Heart right ventricle (tissue), 16 donors: ENCODE results near the gene FAM13B. TPM values are rescaled to one million over a fixed set of nuclear protein-coding genes. Genes with fewer than 3 reads are reported as not detected.
"Not testable (repeated sequence)": the region's sequence is repeated elsewhere in the genome, so short reads cannot be mapped to it uniquely, and the experiment has no call there.

Source experiments
- ATAC-seq, 8 donors: fragments of 200-7000 bp; cut with Tn5 transposase; one replicate each; pipeline ENCODE4 v1.9.1; 2020; ENCODE audit warnings: mild to moderate bottlenecking in 8 of 8, moderate library complexity in 8 of 8, moderate number of reproducible peaks in 1 of 8
- DNase-seq, 2 donors: peaks; one replicate each; pipeline ENCODE4 v3.0.0-alpha.2; 2020
- H3K27ac ChIP-seq, 10 donors: fragments of 200-600 bp; sonication (generic) in 2 of 10; one replicate each; pipeline versions ENCODE4 v1.5.0 to v1.8.0; 2020 to 2022; ENCODE audit warnings: mild to moderate bottlenecking in 3 of 10
- H3K27me3 ChIP-seq, 7 donors: fragments of 200-600 bp; one replicate each; pipeline ENCODE4 v1.8.0; 2021 to 2022; ENCODE audit warnings: mild to moderate bottlenecking in 2 of 7
- H3K36me3 ChIP-seq, 9 donors: fragments of 200-600 bp; sonication (generic) in 1 of 9; one replicate each; pipeline versions ENCODE4 v1.5.0 to v1.8.0; 2020 to 2022; ENCODE audit warnings: mild to moderate bottlenecking in 2 of 9
- H3K4me1 ChIP-seq, 9 donors: fragments of 200-600 bp; sonication (generic) in 1 of 9; one replicate each; pipeline versions ENCODE4 v1.5.0 to v1.8.0; 2020 to 2022; ENCODE audit warnings: mild to moderate bottlenecking in 4 of 9
- H3K4me3 ChIP-seq, 10 donors: fragments of 200-600 bp; sonication (generic) in 2 of 10; one replicate each; pipeline versions ENCODE4 v1.5.0 to v1.8.0; 2020 to 2022; ENCODE audit warnings: mild to moderate bottlenecking in 7 of 10, moderate library complexity in 2 of 10
- H3K9me3 ChIP-seq, 11 donors: fragments of 200-600 bp in 10 of 11; sonication (generic) in 2 of 11; one replicate each; pipeline versions ENCODE4 v1.5.0 to v1.8.0; 2013 to 2022; ENCODE audit warnings: mild to moderate bottlenecking in 2 of 11, control low read depth in 1 of 11, moderate library complexity in 1 of 11
- WGBS, 2 donors: extraction: QIAGEN DNeasy Blood & Tissue Kit; methylation state at CpG; one replicate each; pipeline ENCODE4 v1.1.7; 2013; ENCODE audit warnings: inconsistent platforms in 1 of 2; 5-methylcytosine and 5-hydroxymethylcytosine counted together
- intact Hi-C, 10 donors: fragments of 100-400 bp; cut with DNase I; formaldehyde crosslinking; loops; one replicate each; pipeline versions ENCODE4 v1.11.1 to v1.14.2; 2022
- polyA plus RNA-seq, 2 donors: library from polyadenylated mRNA; stranded (reverse); fragments of 200-250 nt; gene quantifications; one replicate each; pipeline ENCODE4 v1.2.3, GENCODE V29; 2013
- total RNA-seq, 10 donors: library from RNA; stranded (reverse); fragmentation: NEBNext Ultra II Directional in 3 of 10; extraction: Animal tissue kit (Norgen Biotek cat#: 25700) in 3 of 10; gene quantifications; one replicate each; pipeline versions ENCODE4 v1.2.1 to v1.2.4, GENCODE V29; 2021 to 2023
- TF ChIP-seq, protein P1 (sequence below), 9 donors: fragments of 200-600 bp; sonication (generic) in 2 of 9; IDR thresholded peaks; one replicate each; pipeline versions ENCODE4 v1.5.0 to v1.8.0; 2021 to 2022; ENCODE audit warnings: antibody characterized with exemption in 9 of 9, mild to moderate bottlenecking in 5 of 9, moderate library complexity in 1 of 9
- donor health status: Arrhythmogenic right ventricular cardiomyopathy.
- donor health status: ischemic (EF 13 %, LVEDD 7.1; RV severe dilation, severe dysfunction).
- donor health status: healthy with polysubstance abuse.
- donor health status: DM: no; HTN: yes; CAD: no.
- donor health status: DM: no; HTN: no; CAD: no.
- donor health status: ischemic (EF 25% LVEDD 6.9; RV normal size, moderate dysfunction).
- donor health status: ischemic (EF 25% LVEDD 5.7; RV mildly dilated, moderate dysfunction).
- donor health status: healthy.
- donor health status: DM: yes; HTN: yes; CAD: no.
- donor health status: Ischemic cardiomyopathy.
- donor health status: ischemic (EF 35%, LVEDD 5.7; RV mildly dilated, moderate dysfunction).
- donor health status: nonischemic (EF 11% LVEDD 7.7; RV severe dilation, severe dysfunction).
- donor health status: DM: yes; HTN: yes; CAD: no.
- donor health status: PGD.
- donor health status: ischemic (EF 29% LVEDD 5.4; RV normal size, mild dysfunction).
- donor health status: nonischemic (EF 23%, LVEDD 6.1; RV moderate dilation, normal function).

FAM13B gene
- total and polyA plus RNA-seq, 12 donors = 8.8 to 47.4 (median 31.6) TPM

DNA sequence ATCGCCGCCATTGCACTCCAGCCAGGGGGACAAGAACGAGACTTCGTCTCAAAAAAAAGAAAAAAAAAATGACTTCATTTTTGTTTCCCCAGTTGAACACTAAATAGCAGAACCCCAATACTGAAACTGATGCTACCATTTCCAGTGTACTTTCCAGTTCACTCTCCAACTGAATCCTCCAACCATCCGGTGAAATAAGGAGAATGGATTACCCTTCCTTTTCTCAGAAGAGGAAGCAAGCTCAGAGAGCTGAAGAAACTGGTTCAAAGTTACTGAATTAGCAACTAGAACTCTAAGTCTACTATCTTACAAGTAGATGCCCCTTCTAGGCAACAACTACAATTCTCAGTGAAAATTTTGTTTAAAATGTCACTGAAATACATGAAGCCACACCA is 3.9 kb downstream of the FAM13B start:
- DNase-seq = no peak
- intact Hi-C loops = no loop called here
- no peak overlapping the region for H3K4me3 ChIP-seq
- peaks cover 0 to 4% (median 0%) of the 10 kb centered on the region in 9 donors for H3K36me3 ChIP-seq
- WGBS, 2 donors = 90 to 92% methylated on average over 5 of the region's 5 CpGs
- TF ChIP-seq, protein P1, sequence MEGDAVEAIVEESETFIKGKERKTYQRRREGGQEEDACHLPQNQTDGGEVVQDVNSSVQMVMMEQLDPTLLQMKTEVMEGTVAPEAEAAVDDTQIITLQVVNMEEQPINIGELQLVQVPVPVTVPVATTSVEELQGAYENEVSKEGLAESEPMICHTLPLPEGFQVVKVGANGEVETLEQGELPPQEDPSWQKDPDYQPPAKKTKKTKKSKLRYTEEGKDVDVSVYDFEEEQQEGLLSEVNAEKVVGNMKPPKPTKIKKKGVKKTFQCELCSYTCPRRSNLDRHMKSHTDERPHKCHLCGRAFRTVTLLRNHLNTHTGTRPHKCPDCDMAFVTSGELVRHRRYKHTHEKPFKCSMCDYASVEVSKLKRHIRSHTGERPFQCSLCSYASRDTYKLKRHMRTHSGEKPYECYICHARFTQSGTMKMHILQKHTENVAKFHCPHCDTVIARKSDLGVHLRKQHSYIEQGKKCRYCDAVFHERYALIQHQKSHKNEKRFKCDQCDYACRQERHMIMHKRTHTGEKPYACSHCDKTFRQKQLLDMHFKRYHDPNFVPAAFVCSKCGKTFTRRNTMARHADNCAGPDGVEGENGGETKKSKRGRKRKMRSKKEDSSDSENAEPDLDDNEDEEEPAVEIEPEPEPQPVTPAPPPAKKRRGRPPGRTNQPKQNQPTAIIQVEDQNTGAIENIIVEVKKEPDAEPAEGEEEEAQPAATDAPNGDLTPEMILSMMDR (IDR thresholded peaks at IDR 0.05) = no peak
- ATAC-seq = no peak
- H3K9me3 ChIP-seq = no peaks in the 10 kb centered on the region
- H3K4me1 ChIP-seq = peaks cover 0 to 71% (median 60%) of the 10 kb centered on the region in 9 donors
- peak overlapping the region in 1 of 10 donors; percentile 7 for H3K27ac ChIP-seq
- no peaks in the 10 kb centered on the region for H3K27me3 ChIP-seq

DNA sequence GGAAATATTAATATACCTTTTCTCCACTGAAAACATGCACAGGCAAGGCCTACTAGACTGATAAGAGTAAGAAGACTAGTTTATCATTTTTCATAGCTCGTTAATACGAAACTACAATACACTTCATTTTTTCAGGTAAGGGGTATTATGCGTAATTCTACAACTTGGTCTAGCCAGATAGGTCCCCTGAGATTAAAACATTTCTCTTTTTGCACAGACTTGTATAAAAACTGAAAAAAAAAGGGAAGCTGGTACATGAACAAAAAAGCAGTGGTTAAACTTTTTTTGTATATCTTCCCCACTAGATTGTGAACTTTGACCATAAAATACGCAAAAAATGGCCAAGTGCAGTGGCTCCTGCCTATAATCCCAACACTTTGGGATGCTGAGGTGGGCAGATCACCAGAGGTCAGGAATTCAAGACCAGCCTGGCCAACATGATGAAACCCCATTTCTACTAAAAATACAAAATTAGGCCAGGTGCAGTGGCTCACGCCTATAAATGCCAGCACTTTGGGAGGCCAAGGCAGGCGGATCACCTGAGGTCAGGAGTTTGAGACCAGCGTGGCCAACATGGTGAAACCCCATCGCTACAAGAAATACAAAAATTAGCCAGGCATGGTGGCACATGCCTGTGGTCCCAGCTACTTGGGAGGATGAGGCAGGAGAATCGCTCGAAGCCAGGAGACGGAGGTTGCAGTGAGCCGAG is 4.5 kb downstream of the FAM13B start:
- H3K4me1 ChIP-seq = peaks cover 0 to 71% (median 57%) of the 10 kb centered on the region in 9 donors
- H3K9me3 ChIP-seq, H3K27me3 ChIP-seq, H3K36me3 ChIP-seq, ATAC-seq, DNase-seq, intact Hi-C loops, H3K4me3 ChIP-seq, H3K27ac ChIP-seq: not testable (repeated sequence)
- WGBS, 2 donors = 94 to 96% methylated on average over 12 of the region's 12 CpGs

DNA sequence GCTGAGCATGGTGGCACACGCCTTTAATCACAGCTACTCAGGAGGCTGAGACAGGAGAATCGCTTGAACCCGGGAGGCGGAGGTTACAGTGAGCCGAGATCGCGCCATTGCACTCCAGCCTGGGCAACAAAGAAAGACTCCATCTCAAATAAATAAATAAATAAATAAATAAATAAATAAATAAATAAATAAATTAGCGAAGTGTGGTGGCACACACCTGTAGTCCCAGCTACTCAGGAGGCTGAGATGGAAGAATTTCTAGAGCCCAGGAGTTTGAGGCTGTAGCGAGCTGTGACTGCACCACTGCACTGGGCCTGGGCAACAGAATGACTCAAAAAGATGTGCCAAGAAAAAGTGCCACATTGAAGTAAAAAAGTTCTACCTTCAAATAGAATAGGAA is 6.1 kb downstream of the FAM13B start:
- H3K36me3 ChIP-seq, H3K4me3 ChIP-seq, H3K9me3 ChIP-seq, H3K27ac ChIP-seq, H3K27me3 ChIP-seq, DNase-seq, intact Hi-C loops, ATAC-seq: not testable (repeated sequence)
- WGBS, 2 donors = 97 to 98% methylated on average over 9 of the region's 9 CpGs
- H3K4me1 ChIP-seq = peaks cover 0 to 78% (median 51%) of the 10 kb centered on the region in 9 donors

DNA sequence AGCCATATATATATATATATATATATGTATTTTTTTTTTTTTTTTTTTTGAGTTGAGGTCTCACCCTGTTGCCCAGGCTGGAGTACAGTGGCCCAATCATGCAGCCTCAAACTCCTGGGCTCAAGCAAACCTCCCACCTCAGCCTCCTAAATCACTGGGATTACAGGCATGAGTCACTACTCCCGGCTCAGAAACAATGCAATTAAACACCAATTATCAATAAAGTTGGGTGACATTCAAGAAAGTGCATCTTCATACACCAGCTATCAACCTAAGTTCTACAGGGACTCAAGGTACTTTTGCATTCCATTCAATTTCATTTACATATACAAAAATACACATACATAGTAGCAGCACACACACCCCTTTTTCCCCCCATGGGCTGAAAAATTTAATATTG is 7.6 kb downstream of the FAM13B start:
- 90 to 100% methylated on average over 1 of the region's 1 CpG for WGBS, 2 donors
- no peak for ATAC-seq
- H3K4me1 ChIP-seq = peaks cover 0 to 75% (median 42%) of the 10 kb centered on the region in 9 donors

DNA sequence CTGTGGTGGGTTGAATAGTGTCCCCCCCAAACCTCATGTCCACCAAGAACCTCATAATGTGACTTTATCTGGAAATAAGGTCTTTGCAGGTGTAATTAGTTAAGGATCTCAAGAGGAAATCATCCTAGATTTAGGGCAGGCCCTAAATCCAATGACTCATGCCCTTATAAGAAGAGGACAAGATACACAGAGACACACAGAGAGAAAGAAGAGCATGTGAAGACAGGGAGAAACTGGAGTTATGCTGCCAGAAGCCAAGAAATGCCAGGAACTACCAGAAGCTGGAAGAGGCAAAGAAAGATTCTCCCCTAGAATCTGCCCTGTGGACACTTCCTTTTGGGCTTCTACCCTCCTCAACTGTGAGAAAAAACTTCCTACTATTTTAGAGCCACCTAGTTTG is 8.8 kb downstream of the FAM13B start:
- intact Hi-C loops = no loop called here
- H3K36me3 ChIP-seq = peaks cover 0 to 25% (median 0%) of the 10 kb centered on the region in 9 donors
- peaks cover 0 to 63% (median 31%) of the 10 kb centered on the region in 9 donors for H3K4me1 ChIP-seq
- no peak for ATAC-seq
- DNase-seq = no peak
- TF ChIP-seq, protein P1 (IDR thresholded peaks at IDR 0.05) = no peak
- H3K9me3 ChIP-seq = no peaks in the 10 kb centered on the region
- H3K27ac ChIP-seq = no peak overlapping the region
- H3K4me3 ChIP-seq = no peak overlapping the region
- no peaks in the 10 kb centered on the region for H3K27me3 ChIP-seq

More for the DNA sequence above, 7.6 kb downstream of the FAM13B start:
- TF ChIP-seq, protein P1 (IDR thresholded peaks at IDR 0.05) = no peak
- intact Hi-C loops = no loop called here
- Histone ChIP-seq H3K36me3 (peaks cover 0 to 13% (median 0%) of the 10 kb centered on the region in 9 donors), H3K27ac (no peak overlapping the region), H3K4me3 (no peak overlapping the region), H3K27me3 (no peaks in the 10 kb centered on the region), H3K9me3 (no peaks in the 10 kb centered on the region)
- no peak for DNase-seq
